Measurements from ENCODE around the gene BAIAP2L2. TPM values are rescaled to one million over a fixed set of nuclear protein-coding genes. Genes with fewer than 3 reads are reported as not detected.

The BAIAP2L2 gene
- polyA plus RNA-seq, 2 of the 4 experiments (the other 2 are of a cell fraction) = 3.5 to 4.7 TPM

- TF ChIP-seq CHD2 (IDR thresholded peaks at IDR 0.05; ENCODE audit: low read length, partially characterized antibody) (no peak), RNF2 (IDR thresholded peaks at IDR 0.05; ENCODE audit: borderline replicate concordance, low read depth) (no peak)
Observed at GRCh38 chr22:38085056-38085455, 25.4 kb downstream of the BAIAP2L2 start (continued).

GRCh38 chr22:38083931-38084631 is 26.4 kb downstream of the BAIAP2L2 start, which contains the start of gene SLC16A8:
Gene SLC16A8, minus strand, starts transcription at chr22:38084184. Its CDS starts 1,311 bp downstream, at chr22:38082873.
- POLR2A ChIA-PET = interaction anchor here (0.6 kb wide), 1 partner anchor 54 kb away, joined by 3 read pairs; no protein-coding TSS in a partner anchor
- Histone ChIP-seq H3K4me1 (no peaks in the 10 kb centered on the region), H3K9me3 (no peaks in the 10 kb centered on the region), H3K4me3 (no peak within 1 kb of the TSS), H3K27ac (no peak within 1 kb of the TSS), H3K4me2 (no peak within 1 kb of the TSS)
- CTCF ChIA-PET = interaction anchor here (0.6 kb wide), 1 partner anchor 19 kb away, joined by 3 read pairs; no protein-coding TSS in a partner anchor
- WGBS (ENCODE audit: missing lambda C conversion rate) = 80% methylated on average over 1 of the region's 16 CpGs
- DNase-seq (ENCODE audit: low read depth in 1 of 2, low spot score in 1 of 2) (no peak), ATAC-seq (no peak; a peak in 1 of 6 replicates), FAIRE-seq (no peak)
- no peak for TF ChIP-seq EP300 (IDR thresholded peaks at IDR 0.05)

GRCh38 chr22:38082986-38083710 is 27.3 kb downstream of the BAIAP2L2 start:
- ATAC-seq (no peak), DNase-seq (ENCODE audit: low read depth in 1 of 2, low spot score in 1 of 2) (no peak), FAIRE-seq (no peak)
- TF ChIP-seq MAZ (IDR thresholded peaks at IDR 0.05; ENCODE audit: borderline replicate concordance, low read depth, low read length) = no peak
- ChIA-PET CTCF (interaction anchor here (0.6 to 1.0 kb wide), 2 partner anchors 20 to 32 kb away, joined by 3 to 4 read pairs; no protein-coding TSS in a partner anchor), POLR2A (no interaction called here)
- H3K27ac ChIP-seq = no peak overlapping the region
- H3K4me1 ChIP-seq = no peaks in the 10 kb centered on the region
- H3K9me3 ChIP-seq = no peaks in the 10 kb centered on the region
- no peak overlapping the region for H3K4me3 ChIP-seq
- no peak overlapping the region for H3K4me2 ChIP-seq
- WGBS (ENCODE audit: missing lambda C conversion rate) = 92% methylated on average over 21 of the region's 24 CpGs

- POLR2A ChIA-PET = no interaction called here
- CTCF ChIA-PET = interaction anchor here (0.6 to 1.0 kb wide), 2 partner anchors 12 to 21 kb away, joined by 3 read pairs; no protein-coding TSS in a partner anchor
- ATAC-seq (no peak), FAIRE-seq (no peak), DNase-seq (ENCODE audit: low read depth in 1 of 2, low spot score in 1 of 2) (no peak)
- Histone ChIP-seq H3K4me2 (no peak overlapping the region), H3K27ac (no peak overlapping the region), H3K4me3 (no peak overlapping the region), H3K9me3 (no peaks in the 10 kb centered on the region), H3K4me1 (no peaks in the 10 kb centered on the region)
- TF ChIP-seq SREBF2 (IDR thresholded peaks at IDR 0.05) = no peak
- no peak for TF ChIP-seq ATOH8 (CRISPR knock-in tag; IDR thresholded peaks at IDR 0.05; ENCODE audit: low read depth)
- no peak for TF ChIP-seq CBX2 (IDR thresholded peaks at IDR 0.05; ENCODE audit: borderline replicate concordance, low read depth)
- no peak for TF ChIP-seq ZSCAN20 (CRISPR knock-in tag; IDR thresholded peaks at IDR 0.05)
- TF ChIP-seq KDM5A (IDR thresholded peaks at IDR 0.05) = no peak
- TF ChIP-seq ZNF302 (CRISPR knock-in tag; IDR thresholded peaks at IDR 0.05) = no peak
- no peak for TF ChIP-seq RARB (CRISPR knock-in tag; IDR thresholded peaks at IDR 0.05)
- no peak for TF ChIP-seq HOXB13 (CRISPR knock-in tag; IDR thresholded peaks at IDR 0.05; ENCODE audit: low read depth)
- no peak for TF ChIP-seq RNF2 (IDR thresholded peaks at IDR 0.05; ENCODE audit: borderline replicate concordance, low read depth)
- no peak for TF ChIP-seq TFCP2L1 (CRISPR knock-in tag; IDR thresholded peaks at IDR 0.05)
- no peak for TF ChIP-seq PBX3 (IDR thresholded peaks at IDR 0.05)
- no peak for TF ChIP-seq ZC3H11A (IDR thresholded peaks at IDR 0.05)
- no peak for TF ChIP-seq BCL3 (IDR thresholded peaks at IDR 0.05)
- TF ChIP-seq CHD4 (IDR thresholded peaks at IDR 0.05; ENCODE audit: borderline replicate concordance) = no peak
- TF ChIP-seq RFX5 (IDR thresholded peaks at IDR 0.05) = no peak
- TF ChIP-seq EHF (CRISPR knock-in tag; IDR thresholded peaks at IDR 0.05) = no peak
- no peak for TF ChIP-seq BHLHE40 (IDR thresholded peaks at IDR 0.05; ENCODE audit: low read depth, low read length)
- TF ChIP-seq CEBPB (IDR thresholded peaks at IDR 0.05) = no peak
- 95% methylated on average over 31 of the region's 52 CpGs for whole genome bisulfite sequencing (ENCODE audit: missing lambda C conversion rate)
Observed at GRCh38 chr22:38081941-38082828, 28.3 kb downstream of the BAIAP2L2 start.

Data from A549 (cell line).